ENCODE data around the gene CNPY4. TPM values are rescaled to one million over a fixed set of nuclear protein-coding genes. Genes with fewer than 3 reads are reported as not detected.

CNPY4 gene
- total RNA-seq, 1 experiment from 2014 or later, result 10.4 TPM

GRCh38 chr7:100122568-100122967 lies 3.1 kb downstream of the CNPY4 start:
- Mint-ChIP-seq H3K4me3 (peak overlapping the region in 1 of 2 experiments; percentile 40; a peak in 1 of 5 replicates), H3K27ac (peak overlapping the region in 2 of 3 experiments; percentile 61 to 86; a peak in 3 of 7 replicates), H3K36me3 (ENCODE audit: insufficient read depth in 1 of 3, low read depth in 3 of 3) (peaks cover 6 to 14% (median 9%) of the 10 kb centered on the region in 3 experiments; a peak in 4 of 7 replicates), H3K4me1 (peaks cover 12 to 21% of the 10 kb centered on the region in 2 experiments), H3K27me3 (ENCODE audit: low read depth) (no peaks in the 10 kb centered on the region; the same call in 1 of the 2 replicates), H3K9me3 (no peaks in the 10 kb centered on the region)
- no peak overlapping the region for H3K14ac ChIP-seq (ENCODE audit: insufficient read depth, low read length)
- H3K4me1 ChIP-seq (ENCODE audit: insufficient read depth, low read length), result no peaks in the 10 kb centered on the region
- no peak overlapping the region for H2BK120ac ChIP-seq (ENCODE audit: low read depth, low read length, poor library complexity, severe bottlenecking)
- H2BK15ac ChIP-seq (ENCODE audit: low read depth, low read length), result no peak overlapping the region
- no peak overlapping the region for H3T11ph ChIP-seq (ENCODE audit: low read length)
- no peaks in the 10 kb centered on the region for H3K27me3 ChIP-seq (ENCODE audit: insufficient read depth, low read length)
- no peak overlapping the region for H3K56ac ChIP-seq (ENCODE audit: insufficient read length, low read depth, low read length)
- no peak overlapping the region for H4K8ac ChIP-seq (replicated peaks; ENCODE audit: insufficient read length, low read depth, low read length)
- H2AK5ac ChIP-seq (ENCODE audit: insufficient read length, low read length), result no peak overlapping the region
- H2AFZ ChIP-seq (ENCODE audit: low read length), result no peak overlapping the region
- DNase-seq, result no peak
- no CpG with 5 or more reads among the region's 1 CpG for WGBS (ENCODE audit: extremely low coverage, insufficient read length, low lambda C conversion rate)
- H4K5ac ChIP-seq (ENCODE audit: insufficient read length, low read depth, low read length), result no peak overlapping the region
- H2BK12ac ChIP-seq (ENCODE audit: insufficient read length, low read depth, low read length), result no peak overlapping the region
- H2BK5ac ChIP-seq (ENCODE audit: insufficient read length, low read length), result no peak overlapping the region
- no peaks in the 10 kb centered on the region for H4K20me1 ChIP-seq (ENCODE audit: control insufficient read depth, insufficient read depth, insufficient read length)
- H3K9me3 ChIP-seq (ENCODE audit: control insufficient read depth, low read depth, low read length), result no peaks in the 10 kb centered on the region
- H4K91ac ChIP-seq (ENCODE audit: insufficient read length, low read depth, low read length), result no peak overlapping the region
- H3K27ac ChIP-seq (ENCODE audit: insufficient read length, low read depth, low read length), result no peak overlapping the region
- H3K4ac ChIP-seq (ENCODE audit: low read depth, low read length), result no peak overlapping the region
- peaks cover 15% of the 10 kb centered on the region for H3K23me2 ChIP-seq (ENCODE audit: insufficient read length, low read depth, low read length, poor library complexity, severe bottlenecking)
- no peak for TF ChIP-seq CTCF (conservative IDR thresholded peaks at IDR 0.05)
- H2BK20ac ChIP-seq (ENCODE audit: low read depth, low read length, poor library complexity, severe bottlenecking), result no peak overlapping the region
- H3K18ac ChIP-seq (ENCODE audit: insufficient read length, low read depth, low read length), result no peak overlapping the region
- H3K79me2 ChIP-seq (ENCODE audit: insufficient read depth, low read length), result no peaks in the 10 kb centered on the region
- no peak overlapping the region for H3K9ac ChIP-seq (ENCODE audit: extremely low read depth, insufficient read length, low read length)
- H3K4me2 ChIP-seq (ENCODE audit: insufficient read depth, insufficient read length, low read length), result no peak overlapping the region
- H3K79me1 ChIP-seq (ENCODE audit: insufficient read depth, low read depth, low read length, poor library complexity, severe bottlenecking), result no peaks in the 10 kb centered on the region
- no peak overlapping the region for H3K23ac ChIP-seq (ENCODE audit: insufficient read length, low read depth, low read length)

Data from H9 (cell line).